ENCODE results near the gene ATRNL1. TPM values are rescaled to one million over a fixed set of nuclear protein-coding genes. Genes with fewer than 3 reads are reported as not detected.
"Not testable (repeated sequence)": the region's sequence is repeated elsewhere in the genome, so short reads cannot be mapped to it uniquely, and the experiment has no call there.

The ATRNL1 gene
- total RNA-seq, 1 donor from 2014 or later: 2.9 TPM

DNA sequence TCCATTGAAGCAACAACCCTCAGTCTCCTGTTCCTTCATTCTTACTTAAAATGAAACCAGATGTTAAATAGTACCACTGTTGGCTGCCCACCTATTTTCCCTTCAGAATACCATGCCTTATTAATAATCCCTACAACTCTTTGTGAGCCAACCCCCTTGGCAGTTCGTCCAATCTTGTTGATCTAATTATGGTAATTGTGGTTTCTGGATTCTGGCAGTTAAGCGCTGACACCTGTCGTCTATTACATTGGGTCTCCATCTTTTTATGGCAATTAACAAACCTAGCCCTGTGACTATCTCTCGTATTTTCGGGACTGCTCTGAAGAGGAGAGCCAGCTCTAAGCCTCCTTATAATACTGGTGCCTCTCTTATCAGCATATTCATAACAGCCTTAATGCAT, 432.0 kb downstream of the ATRNL1 start:
- H3K4me1 ChIP-seq: no peaks in the 10 kb centered on the region
- H3K36me3 ChIP-seq: no peaks in the 10 kb centered on the region
- DNase-seq: no peak
- no peaks in the 10 kb centered on the region for H3K27me3 ChIP-seq (ENCODE audit: low read depth)
- H3K9me3 ChIP-seq (replicated peaks): peaks cover 64% of the 10 kb centered on the region
- no peak overlapping the region for H3K27ac ChIP-seq (replicated peaks)
- H3K4me3 ChIP-seq: no peak overlapping the region
- TF ChIP-seq, protein P1, sequence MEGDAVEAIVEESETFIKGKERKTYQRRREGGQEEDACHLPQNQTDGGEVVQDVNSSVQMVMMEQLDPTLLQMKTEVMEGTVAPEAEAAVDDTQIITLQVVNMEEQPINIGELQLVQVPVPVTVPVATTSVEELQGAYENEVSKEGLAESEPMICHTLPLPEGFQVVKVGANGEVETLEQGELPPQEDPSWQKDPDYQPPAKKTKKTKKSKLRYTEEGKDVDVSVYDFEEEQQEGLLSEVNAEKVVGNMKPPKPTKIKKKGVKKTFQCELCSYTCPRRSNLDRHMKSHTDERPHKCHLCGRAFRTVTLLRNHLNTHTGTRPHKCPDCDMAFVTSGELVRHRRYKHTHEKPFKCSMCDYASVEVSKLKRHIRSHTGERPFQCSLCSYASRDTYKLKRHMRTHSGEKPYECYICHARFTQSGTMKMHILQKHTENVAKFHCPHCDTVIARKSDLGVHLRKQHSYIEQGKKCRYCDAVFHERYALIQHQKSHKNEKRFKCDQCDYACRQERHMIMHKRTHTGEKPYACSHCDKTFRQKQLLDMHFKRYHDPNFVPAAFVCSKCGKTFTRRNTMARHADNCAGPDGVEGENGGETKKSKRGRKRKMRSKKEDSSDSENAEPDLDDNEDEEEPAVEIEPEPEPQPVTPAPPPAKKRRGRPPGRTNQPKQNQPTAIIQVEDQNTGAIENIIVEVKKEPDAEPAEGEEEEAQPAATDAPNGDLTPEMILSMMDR (IDR thresholded peaks at IDR 0.05; ENCODE audit: borderline replicate concordance): no peak
- intact Hi-C loops (cut with micrococcal nuclease): no loop called here

- H3K27me3 ChIP-seq (ENCODE audit: low read depth); H3K4me1 ChIP-seq; H3K36me3 ChIP-seq; H3K27ac ChIP-seq (replicated peaks); H3K4me3 ChIP-seq; DNase-seq; intact Hi-C loops (cut with micrococcal nuclease): not testable (repeated sequence)
- peaks cover 54% of the 10 kb centered on the region for H3K9me3 ChIP-seq (replicated peaks)
Observed at GRCh38 chr10:115527682-115528081, 434.5 kb downstream of the ATRNL1 start.

DNA sequence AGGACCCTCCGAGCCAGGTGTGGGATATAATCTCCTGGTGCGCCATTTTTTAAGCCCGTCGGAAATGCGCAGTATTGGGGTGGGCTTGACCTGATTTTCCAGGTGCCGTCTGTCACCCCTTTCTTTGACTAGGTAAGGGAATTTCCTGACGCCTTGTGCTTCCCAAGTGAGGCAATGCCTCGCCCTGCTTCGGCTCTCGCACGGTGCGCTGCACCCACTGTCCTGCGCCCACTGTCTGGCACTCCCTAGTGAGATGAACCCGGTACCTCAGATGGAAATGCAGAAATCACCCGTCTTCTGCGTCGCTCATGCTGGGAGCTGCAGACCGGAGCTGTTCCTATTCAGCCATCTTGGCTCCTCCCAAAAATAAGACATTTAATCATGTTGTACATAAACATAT, 443.2 kb downstream of the ATRNL1 start:
- intact Hi-C loops (cut with micrococcal nuclease); H3K4me1 ChIP-seq; H3K36me3 ChIP-seq; H3K27me3 ChIP-seq (ENCODE audit: low read depth); H3K27ac ChIP-seq (replicated peaks); DNase-seq; H3K4me3 ChIP-seq: not testable (repeated sequence)
- peaks cover 20% of the 10 kb centered on the region for H3K9me3 ChIP-seq (replicated peaks)

- no peaks in the 10 kb centered on the region for H3K27me3 ChIP-seq (ENCODE audit: low read depth)
- H3K36me3 ChIP-seq: no peaks in the 10 kb centered on the region
- no peak for DNase-seq
- H3K4me1 ChIP-seq: no peaks in the 10 kb centered on the region
- H3K27ac ChIP-seq (replicated peaks): no peak overlapping the region
- H3K4me3 ChIP-seq: no peak overlapping the region
- intact Hi-C loops (cut with micrococcal nuclease): no loop called here
- H3K9me3 ChIP-seq (replicated peaks): peaks cover 17% of the 10 kb centered on the region
- TF ChIP-seq, protein P1 (IDR thresholded peaks at IDR 0.05; ENCODE audit: borderline replicate concordance): no peak
Observed at GRCh38 chr10:115539142-115539762, 446.1 kb downstream of the ATRNL1 start.

GRCh38 chr10:115555887-115556402, 462.8 kb downstream of the ATRNL1 start:
- H3K36me3 ChIP-seq: no peaks in the 10 kb centered on the region
- no peak for DNase-seq
- no peaks in the 10 kb centered on the region for H3K27me3 ChIP-seq (ENCODE audit: low read depth)
- intact Hi-C loops (cut with micrococcal nuclease): no loop called here
- TF ChIP-seq, protein P1 (IDR thresholded peaks at IDR 0.05; ENCODE audit: borderline replicate concordance): no peak
- no peaks in the 10 kb centered on the region for H3K9me3 ChIP-seq (replicated peaks)
- H3K27ac ChIP-seq (replicated peaks): no peak overlapping the region
- H3K4me3 ChIP-seq: no peak overlapping the region
- H3K4me1 ChIP-seq: no peaks in the 10 kb centered on the region

DNA sequence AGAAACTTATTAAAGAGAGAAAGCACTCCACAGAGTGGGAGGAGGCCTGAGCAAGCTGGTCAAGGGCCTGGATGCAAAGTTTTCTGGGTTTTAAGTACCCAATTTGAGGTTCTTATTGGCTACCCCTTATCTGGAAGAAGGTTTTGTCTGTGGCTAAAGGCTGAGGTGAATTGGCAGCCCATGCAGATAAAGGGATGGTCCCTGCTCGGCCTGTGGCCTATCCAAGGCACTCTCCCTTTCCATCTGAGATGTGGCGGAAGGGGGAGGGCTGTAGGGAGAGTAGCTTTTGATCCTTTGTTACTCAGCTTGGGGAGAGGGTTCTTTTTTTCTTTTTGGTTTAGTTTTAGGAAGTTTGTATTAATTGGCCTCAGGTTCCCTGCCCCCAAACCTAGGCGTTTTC, 465.1 kb downstream of the ATRNL1 start:
- Histone ChIP-seq H3K9me3 (replicated peaks) (no peaks in the 10 kb centered on the region), H3K27me3 (ENCODE audit: low read depth) (no peaks in the 10 kb centered on the region), H3K36me3 (no peaks in the 10 kb centered on the region), H3K4me3 (no peak overlapping the region), H3K4me1 (no peaks in the 10 kb centered on the region), H3K27ac (replicated peaks) (no peak overlapping the region)
- intact Hi-C loops (cut with micrococcal nuclease): no loop called here
- no peak for DNase-seq
- TF ChIP-seq, protein P1 (IDR thresholded peaks at IDR 0.05; ENCODE audit: borderline replicate concordance): no peak

Measured in left ventricle myocardium inferior (tissue), 1 donor.